Activated CD4-positive, alpha-beta T cell treated with anti-CD3 and anti-CD28 coated beads for 24 hours (primary cell): Measurements from ENCODE around the gene MMP1.
"Not testable (repeated sequence)": the region's sequence is repeated elsewhere in the genome, so short reads cannot be mapped to it uniquely, and the experiment has no call there.

Experiments
- DNase-seq, 2 donors: peaks; one replicate each; pipeline ENCODE4 v3.0.0-alpha.2; 2020; ENCODE audit warnings: low read depth in 2 of 2

Gene MMP1

GRCh38 chr11:102760344-102761035 lies 37.5 kb downstream of the MMP1 start:
- no peak for DNase-seq

GRCh38 chr11:102757823-102758549 lies 40.0 kb downstream of the MMP1 start:
- no peak for DNase-seq

GRCh38 chr11:102753267-102753666 lies 44.7 kb downstream of the MMP1 start:
- no peak for DNase-seq

- no peak for DNase-seq
Measured at GRCh38 chr11:102751673-102752072, 46.3 kb downstream of the MMP1 start.

GRCh38 chr11:102749101-102749722 lies 48.7 kb downstream of the MMP1 start:
- no peak for DNase-seq

GRCh38 chr11:102746746-102747578 lies 51.0 kb downstream of the MMP1 start:
- DNase-seq: not testable (repeated sequence)
